ENCODE data around the gene PLXNB2.

DNA sequence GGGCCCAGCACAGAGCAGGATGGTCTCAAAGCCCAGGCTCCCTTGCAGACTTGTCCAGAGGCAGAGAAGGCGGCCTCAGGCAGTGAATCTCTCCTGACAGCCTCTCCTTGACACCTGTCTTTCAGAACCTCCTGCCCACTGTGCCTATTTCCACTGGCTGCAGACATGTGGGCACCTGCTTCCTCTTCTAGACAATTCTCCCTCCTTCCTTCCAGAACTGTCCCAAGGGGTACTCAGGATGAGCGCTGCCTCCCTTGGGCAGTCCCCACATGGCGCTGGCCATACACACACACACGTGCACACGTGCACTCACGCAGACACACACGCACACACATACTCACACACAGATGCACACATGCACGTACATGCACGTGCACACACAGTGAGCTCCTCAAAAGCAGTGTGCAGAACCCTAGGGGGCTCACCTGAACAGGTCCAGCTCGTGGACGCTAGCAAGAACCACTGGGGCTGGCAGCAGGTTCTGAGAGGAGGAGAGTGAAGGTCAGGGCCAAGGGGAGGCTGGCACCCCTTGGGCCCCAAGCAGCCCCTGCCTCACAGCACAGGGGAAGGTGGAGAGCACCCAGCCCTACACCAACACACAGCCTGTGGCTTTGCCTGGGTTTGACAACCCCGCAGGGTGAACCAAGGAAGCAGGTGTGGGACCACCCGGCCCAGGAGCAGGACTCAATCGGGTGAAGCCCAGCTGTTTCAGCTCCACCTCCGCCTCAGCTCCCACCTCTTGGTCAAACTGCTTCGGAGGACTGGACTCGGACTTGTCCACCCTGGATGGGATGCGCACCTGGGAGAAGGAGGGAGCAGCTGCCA is 8.1 kb upstream of the PLXNB2 start:
- no peak for TF ChIP-seq ZFX (IDR thresholded peaks at IDR 0.05)
- TF ChIP-seq, protein P1, sequence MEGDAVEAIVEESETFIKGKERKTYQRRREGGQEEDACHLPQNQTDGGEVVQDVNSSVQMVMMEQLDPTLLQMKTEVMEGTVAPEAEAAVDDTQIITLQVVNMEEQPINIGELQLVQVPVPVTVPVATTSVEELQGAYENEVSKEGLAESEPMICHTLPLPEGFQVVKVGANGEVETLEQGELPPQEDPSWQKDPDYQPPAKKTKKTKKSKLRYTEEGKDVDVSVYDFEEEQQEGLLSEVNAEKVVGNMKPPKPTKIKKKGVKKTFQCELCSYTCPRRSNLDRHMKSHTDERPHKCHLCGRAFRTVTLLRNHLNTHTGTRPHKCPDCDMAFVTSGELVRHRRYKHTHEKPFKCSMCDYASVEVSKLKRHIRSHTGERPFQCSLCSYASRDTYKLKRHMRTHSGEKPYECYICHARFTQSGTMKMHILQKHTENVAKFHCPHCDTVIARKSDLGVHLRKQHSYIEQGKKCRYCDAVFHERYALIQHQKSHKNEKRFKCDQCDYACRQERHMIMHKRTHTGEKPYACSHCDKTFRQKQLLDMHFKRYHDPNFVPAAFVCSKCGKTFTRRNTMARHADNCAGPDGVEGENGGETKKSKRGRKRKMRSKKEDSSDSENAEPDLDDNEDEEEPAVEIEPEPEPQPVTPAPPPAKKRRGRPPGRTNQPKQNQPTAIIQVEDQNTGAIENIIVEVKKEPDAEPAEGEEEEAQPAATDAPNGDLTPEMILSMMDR (IDR thresholded peaks at IDR 0.05 in 2 of 3, conservative IDR thresholded peaks at IDR 0.05 in 1 of 3; ENCODE audit: borderline replicate concordance in 1 of 3, insufficient read depth in 1 of 3, low read depth in 2 of 3, low read length in 2 of 3) = no peak
- TF ChIP-seq FOSL1 (IDR thresholded peaks at IDR 0.05; ENCODE audit: low read depth) = no peak
- TF ChIP-seq EZH2 (IDR thresholded peaks at IDR 0.05) = no peak
- TF ChIP-seq POLR2AphosphoS5 (IDR thresholded peaks at IDR 0.05; ENCODE audit: low read depth, low read length) = no peak
